CD4-positive, alpha-beta T cell treated with Interleukin-10 for 1 hour (primary cell): ENCODE results near the gene ABCA4.
"Not testable (repeated sequence)": the region's sequence is repeated elsewhere in the genome, so short reads cannot be mapped to it uniquely, and the experiment has no call there.

Experiments used
- DNase-seq: peaks from one replicate; pipeline ENCODE4 v3.0.0-alpha.2; 2020

ABCA4 gene

GRCh38 chr1:94120991-94121390 lies at the start of gene ABCA4:
TSS of gene ABCA4 (minus strand) at chr1:94121148. CDS start at chr1:94121045, 103 bp downstream.
- no peak for DNase-seq

DNA sequence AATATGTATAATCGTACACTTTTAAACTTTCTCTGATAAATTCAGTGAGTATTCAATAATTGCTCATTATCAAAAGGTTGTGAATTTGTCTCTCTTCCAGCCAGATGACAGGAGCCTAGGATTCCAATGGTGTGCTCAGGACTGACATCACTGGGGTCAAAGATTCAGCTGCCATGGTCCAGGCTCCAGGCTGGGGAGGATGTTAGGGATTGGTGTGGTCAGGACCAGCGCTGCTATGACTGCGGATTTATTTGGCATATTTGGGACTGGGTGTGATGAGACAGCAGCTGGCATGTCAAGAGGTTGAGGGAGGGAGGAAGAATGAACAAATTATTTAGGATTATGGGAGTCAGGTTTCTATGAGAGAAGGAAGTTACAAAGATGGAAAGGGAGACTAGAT lies 48.2 kb upstream of the ABCA4 start:
- no peak for DNase-seq

GRCh38 chr1:94165843-94166242 lies 44.9 kb upstream of the ABCA4 start:
- DNase-seq = no peak

- not testable (repeated sequence) for DNase-seq
Observed at GRCh38 chr1:94164885-94165284, 43.9 kb upstream of the ABCA4 start.

DNA sequence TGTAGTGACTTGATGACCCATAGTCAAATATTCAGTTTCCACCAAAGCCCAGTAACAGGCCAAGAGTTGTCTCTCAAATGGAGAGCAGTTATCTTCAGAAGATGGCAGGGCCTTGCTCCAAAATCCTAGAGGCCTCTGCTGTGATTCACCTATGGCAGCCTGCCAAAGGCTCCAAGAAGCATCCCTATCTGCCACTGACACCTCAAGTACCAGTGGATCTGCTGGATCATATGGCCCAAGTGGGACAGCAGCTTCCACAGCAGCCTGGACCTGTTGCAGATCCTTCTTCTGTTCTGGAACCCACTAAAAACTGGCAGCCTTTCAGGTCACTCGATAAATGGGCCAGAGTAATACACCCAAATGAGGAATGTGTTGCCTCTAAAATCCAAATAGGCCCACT lies 43.2 kb upstream of the ABCA4 start:
- not testable (repeated sequence) for DNase-seq

DNA sequence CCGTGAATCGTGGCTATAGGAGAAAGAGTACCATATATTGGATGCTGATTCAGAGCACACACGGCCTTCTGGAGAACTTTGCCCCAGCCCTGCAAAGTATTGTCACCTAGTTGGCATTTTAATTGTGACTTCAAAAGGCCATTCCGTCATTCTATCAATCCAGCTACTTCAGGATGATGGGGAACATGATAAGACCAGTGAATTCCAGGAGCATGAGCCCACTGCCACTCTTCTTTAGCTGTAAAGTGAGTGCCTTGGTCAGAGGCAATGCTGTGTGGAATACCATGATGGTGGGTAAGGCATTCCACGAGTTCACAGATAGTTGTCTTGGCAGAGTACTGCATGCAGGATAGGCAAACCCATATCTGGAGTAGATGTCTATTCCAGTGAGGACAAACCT lies 42.3 kb upstream of the ABCA4 start:
- not testable (repeated sequence) for DNase-seq

GRCh38 chr1:94160811-94161210 lies 39.9 kb upstream of the ABCA4 start:
- DNase-seq = no peak

GRCh38 chr1:94156096-94156625 lies 35.2 kb upstream of the ABCA4 start:
- no peak for DNase-seq

DNA sequence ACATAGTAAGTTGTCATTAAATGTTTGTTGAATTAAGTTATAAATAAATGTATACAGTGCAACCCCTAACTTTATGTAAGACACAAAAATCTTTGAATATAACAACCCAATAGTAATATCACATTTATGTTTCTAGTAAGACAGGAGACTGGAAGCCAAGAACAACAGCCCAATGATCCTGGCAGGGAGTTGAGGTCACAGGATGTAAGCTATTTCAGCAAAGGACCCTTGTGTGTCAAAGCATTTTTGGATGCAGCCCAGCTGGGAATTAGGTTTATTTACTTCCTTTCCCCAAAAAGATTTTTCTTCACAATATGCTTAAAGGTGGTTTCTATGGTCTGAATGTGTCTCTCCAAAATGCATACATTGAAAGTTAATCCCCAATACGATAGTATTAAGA lies 34.0 kb upstream of the ABCA4 start:
- DNase-seq = no peak

- no peak for DNase-seq
Observed at GRCh38 chr1:94153133-94153532, 32.2 kb upstream of the ABCA4 start.

GRCh38 chr1:94149166-94149565 lies 28.2 kb upstream of the ABCA4 start:
- not testable (repeated sequence) for DNase-seq

GRCh38 chr1:94146273-94146672 lies 25.3 kb upstream of the ABCA4 start:
- DNase-seq = no peak

- DNase-seq = no peak
Observed at GRCh38 chr1:94144836-94145235, 23.9 kb upstream of the ABCA4 start.

DNA sequence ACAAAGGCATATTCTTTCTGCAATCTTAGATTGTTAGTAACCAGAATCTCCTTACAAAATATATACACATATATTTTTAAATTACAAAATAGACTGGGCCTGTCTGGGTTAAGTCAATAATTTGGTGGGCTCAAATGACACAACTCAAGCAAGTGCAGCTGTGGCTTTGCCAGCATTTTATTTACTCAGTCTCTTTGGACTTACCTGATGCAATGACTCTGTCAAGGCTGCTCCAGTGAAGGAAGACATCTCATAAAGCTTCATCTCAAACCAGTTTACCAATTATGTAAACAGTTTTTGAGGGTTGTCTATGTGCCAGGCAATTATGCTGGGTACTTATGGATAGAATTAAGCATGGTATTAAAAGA lies 22.8 kb upstream of the ABCA4 start:
- DNase-seq = no peak

DNA sequence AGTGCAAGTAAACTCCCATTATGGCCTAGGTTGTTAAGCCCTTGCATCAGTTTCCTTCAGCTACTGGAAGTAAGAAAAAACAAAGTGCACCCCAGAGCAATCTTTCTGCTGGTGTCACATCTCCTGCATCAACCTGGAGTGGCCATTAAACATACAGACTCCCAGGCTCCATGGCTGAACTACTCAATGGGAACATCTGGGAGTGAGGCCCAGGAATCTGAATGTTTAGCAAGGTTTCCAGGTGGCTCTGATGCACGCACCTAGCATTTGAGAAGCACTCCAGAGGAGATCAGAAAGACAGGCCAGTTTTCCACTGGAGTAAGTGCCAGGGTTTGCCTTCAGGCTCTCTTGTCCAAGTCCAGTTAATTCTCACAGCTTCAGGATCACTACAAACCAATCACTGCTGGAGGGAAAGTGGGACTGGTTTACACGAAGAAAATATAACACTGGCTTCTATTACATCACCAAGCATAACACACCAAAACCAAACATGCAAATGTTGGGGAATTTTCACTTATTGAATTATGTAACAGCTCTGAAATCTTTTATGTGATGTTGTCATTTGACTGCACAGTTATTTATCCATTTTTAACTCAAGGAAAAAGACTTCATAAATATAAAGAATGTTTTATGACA lies 22.3 kb upstream of the ABCA4 start:
- DNase-seq = no peak

GRCh38 chr1:94142583-94142982 lies 21.6 kb upstream of the ABCA4 start:
- no peak for DNase-seq

DNA sequence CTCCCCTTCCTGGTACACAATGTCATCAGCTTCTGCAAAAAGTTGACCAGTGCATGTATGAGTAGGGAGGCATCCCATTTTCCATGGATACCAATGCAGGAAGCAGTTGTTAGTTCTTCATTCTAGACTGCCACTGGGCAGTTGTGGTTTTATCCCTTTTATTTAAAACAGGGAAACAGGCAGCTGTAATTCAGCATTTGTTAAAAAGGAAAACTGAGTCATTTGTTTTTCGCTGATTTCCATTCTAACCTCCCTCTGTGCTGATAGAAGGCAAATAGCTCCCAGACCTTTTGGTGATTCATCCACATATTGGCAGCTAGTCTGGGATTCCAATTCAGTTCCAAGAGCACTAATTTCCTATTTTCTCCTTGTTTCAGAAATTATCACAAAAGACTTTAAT lies 21.1 kb upstream of the ABCA4 start:
- DNase-seq = no peak

- DNase-seq = no peak
Observed at GRCh38 chr1:94132111-94132510, 11.2 kb upstream of the ABCA4 start.

GRCh38 chr1:94130851-94131595 lies 10.1 kb upstream of the ABCA4 start:
- DNase-seq = no peak

GRCh38 chr1:94126651-94127050 lies 5.7 kb upstream of the ABCA4 start:
- no peak for DNase-seq

- no peak for DNase-seq
Observed at GRCh38 chr1:94125551-94126514, 4.9 kb upstream of the ABCA4 start.

- DNase-seq = no peak
Observed at GRCh38 chr1:94124538-94124937, 3.6 kb upstream of the ABCA4 start.
